Measurements from ENCODE around the gene MYOZ1.

MYOZ1 gene

GRCh38 chr10:73597346-73597745 lies 43.9 kb downstream of the MYOZ1 start:
- DNase-seq (ENCODE audit: low read depth in 2 of 2), result no peak

- no peak for DNase-seq (ENCODE audit: low read depth in 2 of 2)
Measured at GRCh38 chr10:73593812-73594211, 47.5 kb downstream of the MYOZ1 start.

GRCh38 chr10:73593110-73593509 lies 48.2 kb downstream of the MYOZ1 start:
- DNase-seq (ENCODE audit: low read depth in 2 of 2), result no peak

GRCh38 chr10:73591935-73592699 lies 49.2 kb downstream of the MYOZ1 start:
- no peak for DNase-seq (ENCODE audit: low read depth in 2 of 2)

- no peak for DNase-seq (ENCODE audit: low read depth in 2 of 2)
Measured at GRCh38 chr10:73590881-73591799, 50.1 kb downstream of the MYOZ1 start, which contains the start of gene USP54. TSS of gene USP54 (minus strand) at chr10:73591342. CDS start at chr10:73575658, 15,684 bp downstream.

DNA sequence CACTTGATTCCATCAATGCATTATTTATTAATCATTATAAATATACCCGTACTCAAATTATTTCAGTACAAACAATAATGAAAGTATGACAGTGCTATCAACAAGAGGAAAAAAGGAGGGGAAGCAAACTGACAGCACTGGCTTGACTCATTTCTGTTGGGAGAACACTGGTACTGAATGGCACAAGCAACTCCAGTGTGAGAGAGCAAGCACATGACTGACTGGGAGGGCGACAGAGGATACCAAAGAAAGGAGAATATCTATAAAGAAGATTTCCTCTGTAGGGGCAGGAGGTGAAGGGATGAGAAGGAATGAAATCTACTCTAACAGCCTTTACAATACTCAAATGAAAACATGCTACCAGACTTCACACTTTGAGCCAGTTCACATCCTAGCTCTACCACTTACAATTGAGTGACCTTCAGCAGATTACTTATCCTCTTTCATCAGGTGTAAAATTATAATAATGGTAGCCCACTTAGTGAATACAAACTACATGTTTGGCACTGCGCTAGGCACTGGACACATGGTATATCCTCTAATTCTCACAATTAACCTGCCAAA lies 51.6 kb downstream of the MYOZ1 start:
- no peak for DNase-seq (ENCODE audit: low read depth in 2 of 2)

GRCh38 chr10:73588656-73589055 lies 52.6 kb downstream of the MYOZ1 start:
- DNase-seq (ENCODE audit: low read depth in 2 of 2), result no peak

DNA sequence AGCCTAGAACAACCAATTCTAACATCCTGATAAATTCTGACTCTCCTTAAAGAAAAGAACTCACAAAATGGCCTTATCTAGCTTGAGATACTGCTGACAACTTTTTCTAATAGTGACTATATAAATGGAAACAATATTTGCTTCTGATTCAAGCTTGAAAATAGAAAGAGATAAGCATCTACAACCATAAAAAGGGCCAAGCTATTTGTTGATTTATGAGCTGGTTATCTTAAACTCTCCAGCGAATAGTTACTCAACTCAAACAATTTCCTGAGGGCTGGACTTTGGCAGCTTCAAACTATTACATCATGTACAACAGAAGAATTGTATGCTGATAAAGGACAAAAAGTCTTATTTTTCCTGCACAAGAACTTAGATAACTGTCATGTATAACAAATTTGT lies 54.7 kb downstream of the MYOZ1 start:
- DNase-seq (ENCODE audit: low read depth in 2 of 2), result no peak

DNA sequence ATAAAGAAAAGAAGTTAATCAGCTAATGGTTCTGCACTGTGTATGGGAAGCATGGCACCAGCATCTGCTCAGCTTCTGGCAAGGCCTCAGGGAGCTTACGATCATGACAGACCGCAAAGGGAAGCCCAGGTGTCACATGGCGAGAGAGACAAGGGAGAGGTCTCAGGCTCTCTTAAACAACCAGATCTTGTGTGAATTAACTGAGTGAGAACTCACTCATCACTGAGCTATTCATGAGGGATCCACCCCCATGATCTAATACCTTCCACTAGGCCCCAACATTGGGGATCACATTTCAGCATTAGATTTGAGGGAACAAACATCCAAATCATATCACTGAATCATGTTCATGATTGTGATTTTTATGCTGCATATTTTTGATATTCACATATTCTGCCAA lies 55.9 kb downstream of the MYOZ1 start:
- no peak for DNase-seq (ENCODE audit: low read depth in 2 of 2)

- no peak for DNase-seq (ENCODE audit: low read depth in 2 of 2)
Measured at GRCh38 chr10:73584737-73585136, 56.5 kb downstream of the MYOZ1 start.

GRCh38 chr10:73581918-73582317 lies 59.4 kb downstream of the MYOZ1 start:
- no peak for DNase-seq (ENCODE audit: low read depth in 2 of 2)
